ENCODE measurements around the gene CCR7.
"Not testable (repeated sequence)": the region's sequence is repeated elsewhere in the genome, so short reads cannot be mapped to it uniquely, and the experiment has no call there.

Gene CCR7

DNA sequence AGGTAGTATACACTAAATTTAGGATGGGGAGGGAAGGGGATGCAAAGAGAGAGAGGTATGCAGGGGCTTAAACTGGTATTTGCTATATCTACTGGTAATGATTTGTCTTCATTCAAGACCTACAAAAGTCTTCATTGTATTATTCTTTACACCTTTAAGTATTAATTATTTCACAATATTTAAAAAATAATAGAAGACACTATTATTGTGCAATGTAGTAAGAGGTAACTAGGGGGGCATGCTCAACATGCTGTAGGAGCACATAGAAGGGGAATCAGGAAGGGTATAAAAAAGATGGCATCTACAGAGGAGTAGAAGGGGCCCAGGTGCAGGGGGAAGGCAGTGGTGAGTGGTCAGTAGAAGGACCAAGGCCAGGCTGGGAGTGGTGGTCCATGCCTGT, 14.9 kb upstream of the CCR7 start:
- TF ChIP-seq, protein P1, sequence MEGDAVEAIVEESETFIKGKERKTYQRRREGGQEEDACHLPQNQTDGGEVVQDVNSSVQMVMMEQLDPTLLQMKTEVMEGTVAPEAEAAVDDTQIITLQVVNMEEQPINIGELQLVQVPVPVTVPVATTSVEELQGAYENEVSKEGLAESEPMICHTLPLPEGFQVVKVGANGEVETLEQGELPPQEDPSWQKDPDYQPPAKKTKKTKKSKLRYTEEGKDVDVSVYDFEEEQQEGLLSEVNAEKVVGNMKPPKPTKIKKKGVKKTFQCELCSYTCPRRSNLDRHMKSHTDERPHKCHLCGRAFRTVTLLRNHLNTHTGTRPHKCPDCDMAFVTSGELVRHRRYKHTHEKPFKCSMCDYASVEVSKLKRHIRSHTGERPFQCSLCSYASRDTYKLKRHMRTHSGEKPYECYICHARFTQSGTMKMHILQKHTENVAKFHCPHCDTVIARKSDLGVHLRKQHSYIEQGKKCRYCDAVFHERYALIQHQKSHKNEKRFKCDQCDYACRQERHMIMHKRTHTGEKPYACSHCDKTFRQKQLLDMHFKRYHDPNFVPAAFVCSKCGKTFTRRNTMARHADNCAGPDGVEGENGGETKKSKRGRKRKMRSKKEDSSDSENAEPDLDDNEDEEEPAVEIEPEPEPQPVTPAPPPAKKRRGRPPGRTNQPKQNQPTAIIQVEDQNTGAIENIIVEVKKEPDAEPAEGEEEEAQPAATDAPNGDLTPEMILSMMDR (IDR thresholded peaks at IDR 0.05; ENCODE audit: low read depth, low read length, missing control alignments) = no peak
- DNase-seq (ENCODE audit: low read depth) = no peak
- no peak overlapping the region for H3K4me3 ChIP-seq (ENCODE audit: low read depth, low read length)
- in situ Hi-C loops (cut with HindIII; ENCODE audit: low sequenced_read_pairs) = no loop called here

- no peak overlapping the region for H3K4me3 ChIP-seq (ENCODE audit: low read depth, low read length)
- in situ Hi-C loops (cut with HindIII; ENCODE audit: low sequenced_read_pairs) = no loop called here
- TF ChIP-seq, protein P1 (IDR thresholded peaks at IDR 0.05; ENCODE audit: low read depth, low read length, missing control alignments) = no peak
- DNase-seq (ENCODE audit: low read depth) = no peak
Observed at GRCh38 chr17:40579471-40579870, 14.2 kb upstream of the CCR7 start.

GRCh38 chr17:40577611-40578065, 12.4 kb upstream of the CCR7 start:
- DNase-seq (ENCODE audit: low read depth) = no peak
- no peak overlapping the region for H3K4me3 ChIP-seq (ENCODE audit: low read depth, low read length)
- in situ Hi-C loops (cut with HindIII; ENCODE audit: low sequenced_read_pairs) = no loop called here
- TF ChIP-seq, protein P1 (IDR thresholded peaks at IDR 0.05; ENCODE audit: low read depth, low read length, missing control alignments) = no peak

DNA sequence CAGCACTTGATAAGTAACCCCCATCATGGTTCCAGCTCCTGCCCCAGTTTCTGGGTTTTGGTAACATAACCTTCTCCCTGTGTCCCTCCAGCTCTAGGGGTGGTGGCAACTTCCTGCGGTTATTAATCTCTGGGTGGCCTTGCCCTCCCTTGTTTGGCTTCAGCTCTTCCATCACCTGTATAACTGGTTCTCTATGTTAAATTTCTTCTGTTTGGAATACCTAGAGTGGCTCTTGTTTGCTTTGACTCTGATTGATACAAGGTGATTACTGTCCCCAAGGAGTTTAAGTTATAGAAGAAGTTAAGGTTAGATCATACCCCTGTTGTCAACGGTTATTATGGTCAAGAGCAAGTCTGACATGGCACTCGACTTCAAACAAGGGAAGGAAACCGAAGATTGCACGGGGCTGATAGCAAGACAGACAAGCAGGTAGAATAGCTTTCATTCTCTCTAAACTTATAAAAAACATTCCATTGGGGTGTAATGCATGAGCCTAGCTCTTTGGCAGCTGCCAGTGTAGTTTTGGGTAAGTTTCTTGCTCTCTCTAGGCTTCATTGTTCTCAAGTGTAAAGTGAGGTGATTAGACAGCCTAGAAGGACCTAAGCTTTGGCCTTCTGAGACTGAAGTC, 11.0 kb upstream of the CCR7 start:
- TF ChIP-seq, protein P1 (IDR thresholded peaks at IDR 0.05; ENCODE audit: low read depth, low read length, missing control alignments) = no peak
- H3K4me3 ChIP-seq (ENCODE audit: low read depth, low read length) = no peak overlapping the region
- DNase-seq (ENCODE audit: low read depth) = no peak
- in situ Hi-C loops (cut with HindIII; ENCODE audit: low sequenced_read_pairs) = no loop called here

DNA sequence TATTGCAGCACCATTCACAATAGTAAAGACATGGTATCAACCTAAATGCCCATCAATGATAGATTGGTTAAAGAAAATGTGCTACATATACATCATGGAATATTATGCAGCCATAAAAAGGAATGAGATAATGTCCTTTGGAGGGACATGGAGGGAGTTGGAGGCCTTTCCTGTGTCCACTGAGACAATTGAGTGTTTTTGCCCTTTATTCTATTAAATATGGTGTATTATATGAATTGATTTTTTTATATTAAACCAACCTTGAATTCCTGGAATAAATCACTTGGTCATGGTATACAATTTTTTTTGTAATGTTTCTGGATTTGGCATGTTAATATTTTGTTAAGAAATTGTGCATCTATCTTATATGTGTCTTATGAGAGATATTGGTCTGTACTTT, 9.0 kb upstream of the CCR7 start:
- in situ Hi-C loops (cut with HindIII; ENCODE audit: low sequenced_read_pairs) = no loop called here
- TF ChIP-seq, protein P1 (IDR thresholded peaks at IDR 0.05; ENCODE audit: low read depth, low read length, missing control alignments) = no peak
- no peak overlapping the region for H3K4me3 ChIP-seq (ENCODE audit: low read depth, low read length)
- DNase-seq (ENCODE audit: low read depth) = no peak

DNA sequence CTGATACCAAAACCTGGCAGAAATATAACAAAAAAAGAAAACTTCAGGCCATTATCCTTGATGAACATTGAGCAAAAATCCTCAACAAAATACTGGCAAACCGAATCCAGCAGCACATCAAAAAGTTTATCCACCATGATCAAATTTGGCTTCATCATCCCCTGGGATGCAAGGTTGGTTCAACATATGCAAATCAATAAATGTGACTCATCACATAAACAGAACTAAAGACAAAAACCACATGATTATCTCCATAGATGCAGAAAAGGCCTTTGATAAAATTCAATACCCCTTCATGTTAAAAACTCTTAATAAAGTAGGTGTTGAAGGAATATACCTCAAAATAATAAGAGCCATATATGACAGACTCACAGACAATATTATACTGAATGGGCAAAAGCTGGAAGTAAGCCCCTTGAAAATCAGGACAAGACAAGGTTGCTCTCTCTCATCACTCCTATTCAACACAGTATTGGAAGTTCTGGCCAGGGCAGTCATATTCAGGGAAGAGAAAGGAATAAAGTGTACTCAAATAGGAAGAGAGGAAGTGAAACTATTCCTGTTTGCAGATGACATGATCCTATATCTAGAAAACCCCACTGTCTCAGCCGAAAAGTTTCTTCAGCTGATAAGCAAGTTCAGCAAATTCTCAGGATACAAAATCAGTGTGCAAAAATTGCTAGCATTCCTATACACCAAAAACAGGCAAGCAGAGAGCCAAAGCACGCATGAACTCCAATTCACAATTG, 7.1 kb upstream of the CCR7 start:
- DNase-seq (ENCODE audit: low read depth); in situ Hi-C loops (cut with HindIII; ENCODE audit: low sequenced_read_pairs): not testable (repeated sequence)

More for the DNA sequence above, 7.1 kb upstream of the CCR7 start:
- H3K4me3 ChIP-seq (ENCODE audit: low read depth, low read length) = not testable (repeated sequence)

Data from astrocyte of the cerebellum (primary cell).